NCI-H226 (cell line): Measurements from ENCODE around the gene GALR2.
"Not testable (repeated sequence)": the region's sequence is repeated elsewhere in the genome, so short reads cannot be mapped to it uniquely, and the experiment has no call there.

Source experiments
- DNase-seq: peaks from one replicate; pipeline ENCODE4 v3.0.0-alpha.2; 2015

The GALR2 gene, protein sequence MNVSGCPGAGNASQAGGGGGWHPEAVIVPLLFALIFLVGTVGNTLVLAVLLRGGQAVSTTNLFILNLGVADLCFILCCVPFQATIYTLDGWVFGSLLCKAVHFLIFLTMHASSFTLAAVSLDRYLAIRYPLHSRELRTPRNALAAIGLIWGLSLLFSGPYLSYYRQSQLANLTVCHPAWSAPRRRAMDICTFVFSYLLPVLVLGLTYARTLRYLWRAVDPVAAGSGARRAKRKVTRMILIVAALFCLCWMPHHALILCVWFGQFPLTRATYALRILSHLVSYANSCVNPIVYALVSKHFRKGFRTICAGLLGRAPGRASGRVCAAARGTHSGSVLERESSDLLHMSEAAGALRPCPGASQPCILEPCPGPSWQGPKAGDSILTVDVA

DNA sequence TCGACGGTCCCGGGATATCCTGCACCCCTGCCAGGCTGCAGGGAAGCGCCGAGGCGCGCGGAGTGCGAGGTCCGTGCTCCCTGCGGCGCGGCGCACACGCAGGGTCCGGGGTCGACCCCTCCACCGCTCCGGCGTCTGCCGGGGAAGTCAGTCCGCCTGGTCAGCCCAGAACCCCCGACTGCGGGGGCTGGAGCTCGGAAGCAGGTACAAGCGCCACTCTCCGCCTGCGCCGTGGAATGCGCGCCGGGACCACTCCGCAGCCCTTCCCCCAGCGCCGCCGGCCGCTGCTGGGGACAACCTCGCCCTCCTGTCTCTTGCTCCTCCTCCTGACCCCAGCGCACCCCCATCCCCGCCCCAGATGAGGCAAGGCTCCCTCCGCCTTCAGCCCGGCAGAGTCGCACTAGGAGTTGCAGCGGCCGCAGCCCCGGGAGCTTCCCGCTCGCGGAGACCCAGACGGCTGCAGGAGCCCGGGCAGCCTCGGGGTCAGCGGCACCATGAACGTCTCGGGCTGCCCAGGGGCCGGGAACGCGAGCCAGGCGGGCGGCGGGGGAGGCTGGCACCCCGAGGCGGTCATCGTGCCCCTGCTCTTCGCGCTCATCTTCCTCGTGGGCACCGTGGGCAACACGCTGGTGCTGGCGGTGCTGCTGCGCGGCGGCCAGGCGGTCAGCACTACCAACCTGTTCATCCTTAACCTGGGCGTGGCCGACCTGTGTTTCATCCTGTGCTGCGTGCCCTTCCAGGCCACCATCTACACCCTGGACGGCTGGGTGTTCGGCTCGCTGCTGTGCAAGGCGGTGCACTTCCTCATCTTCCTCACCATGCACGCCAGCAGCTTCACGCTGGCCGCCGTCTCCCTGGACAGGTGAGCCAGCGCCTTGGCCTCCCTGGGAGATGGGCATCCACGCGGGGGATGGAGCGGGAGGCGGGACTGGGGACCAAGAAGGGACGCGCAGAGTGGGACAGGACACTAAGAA is at the start of gene GALR2:
Gene GALR2 (plus strand): TSS at position 392 of the 974 bp plus-strand sequence. CDS start 103 bp downstream, at position 495.
- no peak for DNase-seq

DNA sequence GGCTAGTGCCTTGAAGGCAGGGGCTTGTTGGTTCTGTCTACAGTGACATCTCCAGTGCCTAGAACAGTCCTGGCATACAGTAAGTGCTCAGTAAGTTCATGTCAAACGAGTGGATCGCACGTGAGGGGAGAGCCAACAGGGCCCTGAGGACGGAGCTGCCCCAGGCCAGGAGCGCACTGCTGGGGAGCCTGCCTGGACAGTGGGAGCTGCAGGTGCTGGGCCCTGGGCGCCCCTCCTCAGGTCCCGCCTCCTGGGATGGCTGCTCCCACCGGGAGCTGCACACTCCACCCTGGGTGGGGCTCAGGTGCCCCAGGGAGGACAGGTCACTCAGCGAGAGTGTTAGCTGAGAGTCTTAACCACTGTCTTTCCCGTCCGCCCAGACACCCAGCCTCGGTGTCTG is 49.3 kb upstream of the GALR2 start:
- DNase-seq, result no peak

DNA sequence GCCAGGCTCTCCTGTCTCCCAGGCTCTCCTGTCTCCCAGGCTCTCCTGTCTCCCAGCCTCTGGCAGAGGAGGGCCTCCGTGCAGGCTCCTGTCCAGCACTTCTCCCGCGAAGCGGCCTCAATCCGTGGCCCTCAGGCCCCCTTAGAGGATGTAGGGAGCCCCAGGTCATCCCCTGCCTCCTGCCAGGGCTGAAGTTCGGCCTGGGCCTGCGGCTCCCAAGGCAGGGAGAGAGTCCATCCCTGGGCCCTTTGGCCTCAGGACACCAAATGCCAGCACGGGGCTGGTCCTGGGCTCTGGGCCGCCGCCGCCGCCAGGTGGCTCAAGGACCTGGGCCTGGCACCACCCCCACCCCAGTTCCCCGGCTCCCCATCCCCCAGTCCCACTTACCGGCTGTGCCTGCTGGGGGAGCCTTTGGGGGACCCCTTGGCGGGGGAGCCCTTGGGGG is 47.8 kb upstream of the GALR2 start:
- no peak for DNase-seq

DNA sequence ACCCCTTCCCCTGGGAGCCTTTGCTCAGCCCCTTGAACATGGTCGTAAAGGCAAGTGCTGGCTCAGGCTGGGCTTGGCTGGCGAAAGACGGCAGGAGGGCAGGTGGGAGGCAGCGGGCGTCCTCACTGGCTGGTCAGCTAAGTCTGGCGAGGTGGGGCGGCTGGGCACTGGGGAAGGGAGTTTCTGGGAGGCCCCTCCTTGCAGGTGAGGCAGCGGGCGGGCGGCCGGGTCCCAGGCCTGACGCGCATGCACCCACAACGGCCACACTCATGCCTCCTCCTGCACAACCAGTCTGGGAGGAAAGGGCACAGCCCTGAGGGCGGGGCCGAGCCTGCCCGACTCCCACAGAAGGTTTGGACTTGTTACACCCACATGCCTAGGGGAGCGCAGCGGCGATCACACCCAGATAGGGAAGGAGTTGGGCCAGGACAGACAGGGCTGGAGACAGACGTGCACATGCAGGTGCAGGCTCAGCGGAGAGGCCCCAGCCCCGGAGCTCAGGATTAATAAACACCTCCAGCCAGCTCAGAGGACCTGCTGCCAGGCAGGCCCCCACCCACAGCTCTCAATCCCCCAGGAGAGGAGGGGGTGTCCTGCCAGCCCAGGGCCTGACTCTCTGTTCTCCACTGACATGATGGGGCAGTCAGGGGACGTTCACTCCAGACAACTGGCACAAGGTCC is 47.3 kb upstream of the GALR2 start, which contains the start of gene EVPL:
Gene EVPL (minus strand): TSS at position 148 of the 681 bp plus-strand sequence. CDS start 108 bp downstream, at position 40.
- peak; percentile 79 for DNase-seq

DNA sequence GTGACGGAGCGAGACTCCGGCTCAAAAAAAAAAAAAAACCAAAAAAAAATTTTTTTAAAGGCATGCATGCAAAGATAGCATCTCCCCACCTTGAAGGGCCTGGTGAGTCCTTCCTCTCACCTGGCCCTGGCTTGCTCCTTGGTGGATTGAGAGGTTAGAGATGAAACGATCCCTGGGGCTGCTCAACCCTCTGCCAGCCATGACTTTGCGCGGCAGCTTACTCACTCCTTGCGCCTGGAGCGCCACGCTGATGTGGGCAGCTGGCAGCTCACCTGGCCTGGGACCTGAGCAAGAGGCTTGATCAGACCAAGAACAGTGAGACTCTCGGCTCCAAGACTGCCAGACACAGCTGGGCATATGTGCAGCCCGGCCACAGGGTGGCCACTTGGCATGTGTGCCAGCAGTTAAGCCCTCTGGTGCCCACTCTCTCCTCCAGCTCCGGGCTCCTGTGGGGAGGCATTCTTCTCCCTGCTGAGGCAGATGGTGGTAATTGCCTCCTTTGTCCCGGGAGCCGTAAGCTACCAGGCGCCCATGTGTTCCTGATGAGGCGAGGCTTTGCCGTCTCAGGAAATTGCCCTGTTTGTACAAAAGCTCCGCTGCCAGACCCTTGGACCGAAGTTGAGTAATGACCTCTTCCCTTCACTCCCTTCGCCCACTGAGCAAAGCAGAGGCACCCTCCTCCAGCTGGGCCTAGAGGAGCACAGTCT is 42.4 kb upstream of the GALR2 start:
- DNase-seq, result no peak

DNA sequence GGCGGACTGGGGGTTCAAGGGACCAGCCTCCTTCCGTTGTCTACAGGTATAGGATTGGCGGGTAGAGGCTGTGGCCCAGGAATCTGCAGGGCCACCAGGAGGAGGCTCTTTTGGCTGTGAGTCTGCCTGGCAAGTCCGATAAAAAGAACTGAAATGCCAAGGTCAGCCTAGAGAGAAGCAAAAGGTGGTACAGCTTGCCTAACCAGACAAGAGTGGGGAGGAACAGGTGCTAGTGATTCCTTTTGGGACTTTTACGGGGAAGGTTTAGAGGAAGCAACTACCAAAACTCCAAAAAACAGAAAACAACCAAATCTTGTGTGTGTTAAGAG is 41.8 kb upstream of the GALR2 start:
- DNase-seq, result no peak

DNA sequence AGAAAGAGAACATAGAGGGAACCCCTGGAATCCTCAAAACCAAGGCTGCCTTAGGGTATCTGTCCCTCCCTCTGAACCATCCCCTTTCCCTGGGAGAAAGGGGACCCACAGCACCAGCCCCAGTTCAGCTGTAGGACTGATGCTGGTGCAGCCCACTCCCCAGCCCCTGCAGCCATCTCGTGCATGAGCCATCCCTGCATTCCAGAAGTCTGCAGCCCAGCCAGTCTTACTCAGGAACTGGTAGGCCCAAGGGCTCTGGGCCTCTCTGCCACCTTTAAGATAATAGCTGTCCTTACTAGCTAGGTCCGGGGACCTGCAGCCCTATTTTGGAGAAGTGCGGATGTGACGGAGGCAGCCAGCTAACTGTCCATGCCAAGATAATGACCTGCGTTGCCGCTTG is 41.4 kb upstream of the GALR2 start:
- DNase-seq, result no peak

DNA sequence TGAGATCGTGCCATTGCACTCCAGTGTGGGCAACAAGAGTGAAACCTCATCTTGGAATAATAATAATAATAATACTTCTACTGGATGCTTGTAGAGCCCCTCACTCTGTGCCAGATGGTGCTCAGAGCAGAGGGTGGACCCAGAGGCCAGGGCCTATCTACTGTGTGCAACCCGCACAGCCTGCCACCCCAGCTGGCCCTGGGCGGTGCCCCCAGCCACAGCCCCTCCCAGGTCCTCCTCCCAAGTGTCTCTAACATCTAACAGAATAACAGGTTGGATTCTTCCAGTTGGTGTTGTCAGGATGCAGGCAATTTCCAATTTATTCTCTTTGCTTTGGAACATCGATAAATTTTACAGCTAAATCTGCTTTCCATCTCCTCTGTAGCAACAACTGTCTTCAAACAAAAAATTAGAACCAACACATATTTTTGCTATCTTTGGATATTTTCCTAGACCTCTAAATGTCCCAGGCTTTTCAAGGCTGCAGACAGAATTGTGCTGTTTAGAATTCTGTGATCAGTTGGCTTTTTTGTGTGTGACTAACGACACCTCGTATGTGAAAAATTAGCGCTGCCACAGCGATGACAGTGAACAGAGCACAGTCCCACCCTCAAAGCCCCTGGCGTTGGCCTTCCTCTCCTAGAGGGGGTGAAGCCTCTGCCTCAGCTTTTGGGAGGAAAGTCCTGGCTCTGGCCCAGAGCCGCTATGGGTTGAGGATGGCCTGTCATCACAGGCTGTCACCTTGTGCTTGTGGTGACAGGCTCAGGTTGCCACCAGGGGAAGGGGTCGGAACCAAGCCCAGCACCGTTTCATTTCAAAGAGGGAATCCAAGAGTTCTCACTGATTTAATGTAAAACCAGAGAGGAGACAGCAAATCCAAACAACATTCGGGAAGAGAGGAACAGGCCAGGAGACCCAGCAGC is 39.9 kb upstream of the GALR2 start:
- DNase-seq, result no peak

DNA sequence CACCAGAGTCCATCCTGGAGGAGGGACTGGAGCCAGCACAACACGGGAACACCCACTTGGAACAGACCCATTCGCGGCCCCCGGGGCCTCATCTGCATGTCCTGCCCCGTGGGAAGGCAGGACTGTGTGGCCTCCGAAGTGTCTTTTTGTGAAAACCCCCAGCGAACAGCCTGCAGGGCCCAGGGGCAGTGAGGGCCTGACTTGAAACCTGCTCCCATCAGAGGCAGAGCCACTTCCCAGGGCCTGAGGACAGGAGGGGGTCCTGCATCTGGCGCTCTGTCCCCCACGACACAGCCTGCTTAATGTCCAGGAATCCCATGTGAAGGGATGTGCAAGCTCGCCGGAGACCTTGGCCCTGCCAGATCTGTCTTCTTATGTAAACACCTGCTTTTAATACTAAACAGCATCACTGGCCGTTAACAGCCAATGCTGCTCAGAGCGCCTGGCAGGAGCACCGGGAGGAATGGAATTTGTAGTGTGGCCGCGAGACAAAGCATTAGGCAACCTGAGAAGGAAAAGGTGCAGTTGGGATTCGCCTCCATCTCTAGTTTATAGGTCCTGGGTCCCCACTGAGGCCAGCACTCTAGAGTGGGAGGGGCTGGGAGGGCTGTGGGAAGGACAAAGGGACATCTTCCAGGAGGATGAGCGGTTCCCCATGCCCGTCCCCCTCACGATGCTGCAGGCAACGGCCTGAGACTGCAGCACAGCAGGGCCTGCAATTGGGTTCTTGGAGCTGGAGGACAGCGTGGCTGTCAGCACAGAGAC is 37.9 kb upstream of the GALR2 start:
- no peak for DNase-seq

DNA sequence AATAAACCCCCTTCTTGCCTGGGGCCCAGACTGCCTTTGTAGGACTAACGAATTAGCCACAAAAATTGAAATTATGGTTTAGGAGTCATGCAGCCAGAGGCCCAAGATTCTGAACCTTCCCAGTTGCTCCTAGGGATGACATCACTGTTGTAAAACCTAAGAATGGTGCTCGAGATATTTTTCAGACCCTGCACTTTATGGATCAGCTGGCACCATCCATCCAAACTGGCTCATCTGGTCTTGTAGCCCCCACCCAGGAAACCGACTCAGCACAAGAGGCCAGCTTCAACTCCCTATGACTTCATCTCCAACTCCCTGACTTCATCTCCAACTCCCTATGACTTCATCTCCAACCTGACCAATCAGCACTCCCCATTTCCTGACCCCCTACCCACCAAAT is 36.5 kb upstream of the GALR2 start:
- DNase-seq, result no peak

DNA sequence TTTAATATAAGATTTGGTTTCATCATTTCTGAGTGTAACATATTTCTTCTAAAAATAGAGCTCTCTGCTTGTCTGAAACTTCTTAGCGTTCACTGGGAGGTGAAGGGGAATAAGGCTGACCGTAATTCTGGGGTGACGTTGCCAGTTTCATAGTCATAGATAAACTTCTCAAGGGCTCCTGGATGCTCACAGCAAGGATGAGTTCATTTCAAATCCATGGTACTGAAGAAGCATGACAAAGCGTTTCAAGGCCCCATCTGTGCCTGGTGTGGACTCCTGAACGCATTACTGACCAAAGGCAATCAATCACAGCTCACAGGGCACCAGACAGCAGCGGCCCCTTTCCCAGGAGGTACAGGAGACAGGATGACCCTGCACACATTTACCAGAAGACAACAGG is 35.5 kb upstream of the GALR2 start:
- no peak for DNase-seq

DNA sequence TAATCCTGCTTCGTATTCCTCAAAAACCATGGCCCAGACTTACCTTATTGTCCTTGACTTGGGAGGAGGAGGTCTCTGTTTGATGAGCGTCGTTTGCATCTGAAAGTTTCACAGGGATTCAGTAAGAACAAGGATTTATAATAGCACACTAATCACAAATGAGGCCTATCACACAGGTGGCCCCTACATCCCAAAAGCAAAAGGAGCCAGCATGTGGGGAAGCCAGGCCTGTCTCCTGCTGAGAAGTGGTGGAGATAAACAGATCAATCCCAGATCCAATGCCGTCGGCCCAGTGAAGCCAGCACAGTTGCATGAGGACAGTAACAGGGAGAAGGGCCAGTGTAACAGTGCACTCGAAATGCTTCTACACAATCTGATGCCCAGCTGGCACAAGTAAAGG is 34.2 kb upstream of the GALR2 start:
- DNase-seq, result no peak

DNA sequence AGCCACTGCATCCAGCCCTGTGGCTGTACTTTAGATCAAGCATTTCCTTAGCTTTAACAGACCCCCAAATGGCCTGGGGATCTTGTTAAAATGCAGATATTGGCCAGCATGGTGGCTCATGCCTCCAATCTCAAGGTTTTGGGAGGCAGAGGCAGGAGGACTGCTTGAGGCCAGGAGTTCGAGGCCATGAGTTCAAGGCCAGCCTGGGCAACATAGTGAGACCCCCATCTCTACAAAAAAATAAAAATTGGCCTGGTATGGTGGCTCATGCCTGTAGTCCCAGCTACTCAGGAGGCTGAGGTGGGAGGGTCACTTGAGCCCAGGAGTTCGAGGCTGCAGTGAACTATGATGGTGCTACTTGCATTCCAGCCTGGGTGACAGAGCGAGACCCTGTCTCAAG is 31.7 kb upstream of the GALR2 start:
- not testable (repeated sequence) for DNase-seq

DNA sequence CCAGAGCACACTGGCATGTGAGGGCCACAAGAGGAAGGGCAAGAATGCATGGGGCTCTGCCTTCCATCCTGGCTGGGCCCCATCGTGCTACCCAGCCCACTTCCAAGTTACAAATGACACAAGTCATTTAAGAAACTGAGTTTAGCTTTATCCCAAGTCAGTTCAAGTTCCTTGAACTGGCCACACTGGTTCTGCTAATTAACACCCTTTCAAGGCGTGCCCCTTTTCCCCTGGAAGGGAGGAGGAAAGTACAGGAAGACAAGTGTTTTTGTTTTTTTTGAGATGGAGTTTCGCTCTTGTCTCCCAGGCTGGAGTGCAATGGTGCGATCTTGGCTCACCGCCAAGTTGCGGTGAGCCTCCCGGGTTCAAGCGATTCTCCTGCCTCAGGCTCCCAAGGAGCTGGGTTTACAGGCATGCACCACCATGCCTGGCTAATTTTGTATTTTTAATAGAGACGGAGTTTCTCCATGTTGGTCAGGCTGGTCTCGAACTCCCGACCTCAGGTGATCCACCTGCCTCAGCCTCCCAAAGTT is 30.0 kb upstream of the GALR2 start:
- not testable (repeated sequence) for DNase-seq

DNA sequence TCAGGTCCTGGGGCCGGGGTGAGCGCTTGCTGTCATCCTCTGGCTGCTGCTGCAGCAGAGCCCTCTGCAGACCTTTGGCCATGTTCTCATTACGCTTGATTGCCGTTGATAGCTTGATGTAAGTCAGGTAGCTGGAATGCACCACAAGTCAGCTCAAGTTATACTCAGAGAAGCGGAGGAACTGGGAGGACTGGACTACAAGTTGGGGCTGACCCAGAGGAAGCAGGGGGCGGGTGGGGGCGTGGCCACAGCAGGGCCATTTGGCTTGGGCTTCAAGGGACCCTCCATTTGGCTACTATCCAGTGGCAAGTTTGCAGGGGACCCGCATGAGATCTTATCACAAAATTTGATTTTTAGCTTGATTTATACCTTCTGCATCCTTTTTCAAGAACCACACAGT is 28.5 kb upstream of the GALR2 start:
- no peak for DNase-seq

DNA sequence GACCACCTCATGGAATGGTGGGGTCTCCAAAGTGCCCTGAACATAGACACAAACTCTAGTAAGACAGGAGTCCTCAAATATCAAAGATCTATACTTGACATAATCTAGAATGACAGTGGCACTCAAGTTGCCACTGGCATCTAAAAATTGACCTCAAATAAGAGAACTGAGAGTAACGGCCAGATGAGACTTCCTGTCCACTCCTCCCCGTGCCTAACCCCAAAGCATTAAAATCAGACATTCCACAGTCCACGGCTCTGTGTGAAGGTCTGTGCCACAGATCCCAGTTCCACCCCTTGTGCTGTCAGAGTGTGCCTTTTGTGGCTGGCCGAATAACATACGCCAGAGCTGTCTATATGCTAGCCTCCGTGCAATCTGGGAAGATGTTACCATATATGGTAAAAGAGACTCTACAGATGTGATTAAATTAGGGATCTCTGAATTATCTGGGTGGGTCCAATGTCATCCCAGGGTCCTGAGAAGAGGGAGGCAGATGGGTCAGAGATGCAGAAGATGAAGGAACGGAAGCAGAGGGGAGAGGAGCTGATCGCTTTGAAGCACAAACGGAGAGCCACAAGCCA is 26.5 kb upstream of the GALR2 start:
- no peak for DNase-seq

DNA sequence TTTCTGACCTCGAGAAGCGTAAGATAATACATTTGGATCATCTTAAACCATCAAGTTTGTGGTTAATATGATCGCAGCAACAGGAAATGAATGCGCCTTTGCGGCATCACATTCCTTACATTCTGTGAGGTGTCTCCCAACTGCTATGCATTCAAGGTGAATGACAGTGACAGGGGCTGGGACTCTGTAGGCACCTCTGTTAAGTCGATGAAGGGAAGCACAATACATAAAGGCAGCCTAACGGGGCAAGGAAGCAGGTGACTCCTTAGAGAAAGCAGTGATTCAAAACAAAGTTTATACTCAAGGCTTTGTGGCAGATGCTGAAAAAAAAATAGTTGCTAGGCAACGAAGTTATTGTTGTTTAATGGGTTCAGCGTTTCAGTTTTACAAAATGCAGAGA is 25.9 kb upstream of the GALR2 start:
- DNase-seq, result peak; percentile 23

DNA sequence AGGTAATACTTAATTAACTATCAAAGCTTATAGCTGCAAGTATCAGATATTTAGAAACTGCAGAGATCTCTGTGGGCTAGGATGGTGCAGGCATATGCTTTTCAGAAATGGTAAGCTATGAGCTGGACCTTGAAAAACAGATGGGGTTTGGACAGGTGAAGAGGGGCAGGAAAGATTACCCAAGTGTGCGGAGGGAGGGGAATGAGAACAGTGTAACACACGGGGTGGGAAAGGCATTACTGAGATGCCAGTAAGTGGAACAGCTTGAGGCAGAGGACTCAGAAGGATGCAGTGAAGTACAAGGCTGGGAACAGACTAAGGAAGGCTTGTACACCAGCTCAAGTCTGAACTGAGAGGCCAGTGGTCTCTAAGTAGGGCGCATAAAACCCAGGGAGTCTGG is 25.3 kb upstream of the GALR2 start:
- DNase-seq, result no peak

DNA sequence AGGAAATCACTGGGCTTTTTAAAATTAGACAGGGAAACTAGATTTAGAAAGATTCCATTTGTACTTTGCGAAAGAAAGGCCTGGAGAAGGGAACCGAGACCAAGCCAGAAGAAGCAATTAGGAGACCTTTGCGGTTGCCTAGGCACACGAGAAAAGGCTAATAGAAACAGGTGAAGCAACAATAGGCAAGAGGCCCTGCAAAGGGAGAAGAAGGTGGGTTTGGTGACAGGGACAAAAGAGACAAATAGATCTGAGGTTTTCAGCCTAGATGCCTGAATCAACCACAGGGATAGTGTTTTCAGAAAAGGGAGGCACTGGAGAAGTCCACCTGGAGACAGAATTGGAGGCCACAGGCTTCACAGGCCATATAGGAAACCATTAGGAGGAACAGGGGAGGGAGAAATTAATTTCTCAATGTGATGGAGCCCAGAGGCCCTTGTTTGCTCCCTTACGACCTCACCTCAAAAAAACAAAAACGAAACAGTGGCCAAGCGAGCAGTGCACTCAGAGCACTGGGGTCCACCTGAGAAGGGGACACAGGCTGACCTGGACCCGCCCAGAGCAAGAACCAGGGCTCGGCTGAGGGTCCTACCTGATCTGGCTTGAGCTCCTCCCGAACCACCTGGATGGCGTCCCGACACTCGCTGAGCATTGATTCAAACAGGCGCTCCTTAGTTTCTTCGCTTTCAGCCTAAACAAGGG is 24.6 kb upstream of the GALR2 start:
- no peak for DNase-seq
